Stimulated activated CD8-positive, alpha-beta memory T cell treated with anti-CD3 and anti-CD28 coated beads, Interleukin-7, amount 100 ng/mL, for 1 hour (primary cell): ENCODE data around the gene UGT2B17.
A peak's percentile ranks its signal among the peaks of the same experiment; 100 is the strongest.
"Not testable (repeated sequence)": the region's sequence is repeated elsewhere in the genome, so short reads cannot be mapped to it uniquely, and the experiment has no call there.

Experiments
- DNase-seq, 2 donors: peaks; one replicate each; pipeline ENCODE4 v3.0.0-alpha.2; 2020; ENCODE audit warnings: low read depth in 2 of 2

The UGT2B17 gene

DNA sequence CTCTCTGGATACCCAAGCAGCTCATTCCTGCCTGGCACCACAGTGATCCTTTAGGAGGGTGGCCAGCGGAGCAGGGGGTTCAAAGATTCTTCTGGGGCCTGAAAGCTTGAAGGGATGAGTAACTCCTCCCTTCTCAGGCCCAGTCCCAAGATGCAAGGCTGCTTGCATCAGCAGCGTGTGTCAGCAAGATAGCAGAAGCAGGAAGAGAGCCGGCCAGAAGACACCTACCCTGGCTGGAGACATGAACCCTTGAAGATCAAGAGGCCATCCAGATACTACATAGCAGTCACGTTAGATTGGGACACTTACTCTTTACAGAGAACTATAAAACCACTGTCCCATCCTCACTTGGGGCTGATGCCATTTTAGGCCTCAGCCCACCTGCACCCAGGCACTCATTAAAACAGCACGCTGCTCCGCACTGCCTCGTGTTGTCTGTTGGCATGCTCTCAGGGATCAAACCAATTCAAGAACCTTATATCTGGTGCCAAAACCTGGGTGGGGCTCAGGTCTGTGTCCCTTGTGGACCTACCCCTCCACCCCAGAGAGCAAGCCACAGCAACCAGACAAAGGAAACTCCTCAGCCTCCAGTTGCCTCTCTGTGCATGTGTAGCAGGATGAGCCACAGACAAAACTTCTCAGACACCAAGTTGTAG lies 6.5 kb downstream of the UGT2B17 start:
- no peak for DNase-seq

DNA sequence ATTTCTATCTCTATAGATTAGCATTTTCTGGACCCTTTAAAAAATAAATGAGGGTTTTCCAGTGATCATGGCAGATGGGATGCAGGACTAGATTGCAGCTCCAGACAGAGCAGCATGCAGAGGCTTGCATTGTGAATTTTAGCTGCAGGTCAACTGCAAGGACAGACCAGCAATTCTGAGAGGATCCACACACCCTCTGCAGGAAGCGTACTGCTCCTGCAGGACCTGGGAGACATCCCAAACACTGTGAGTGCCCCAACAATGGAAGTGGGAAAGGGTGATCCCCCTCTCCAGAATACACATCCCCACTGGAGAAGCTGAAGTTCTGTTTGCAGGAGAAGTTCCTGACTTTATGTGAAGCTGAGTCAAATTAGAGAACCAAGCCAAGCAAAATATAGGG lies 7.1 kb downstream of the UGT2B17 start:
- DNase-seq, result not testable (repeated sequence)

DNA sequence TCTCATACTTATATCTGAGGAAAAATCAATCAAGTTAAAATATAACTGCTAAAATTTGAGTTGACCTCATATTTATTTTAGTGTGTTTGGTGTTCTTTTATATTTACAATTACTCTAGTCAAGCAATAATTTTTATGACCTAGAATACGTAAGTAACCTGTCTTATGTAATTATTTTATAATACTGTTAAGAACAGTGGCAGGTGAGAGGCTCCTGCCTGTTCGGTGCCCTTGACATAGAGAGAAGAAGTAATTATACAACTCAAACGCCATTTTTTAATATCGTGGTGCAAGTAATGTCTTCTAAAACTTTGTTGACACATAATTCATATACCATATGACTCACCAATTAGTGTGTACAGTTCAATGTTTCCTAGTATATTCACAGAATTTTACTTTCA lies 7.6 kb downstream of the UGT2B17 start:
- not testable (repeated sequence) for DNase-seq

DNA sequence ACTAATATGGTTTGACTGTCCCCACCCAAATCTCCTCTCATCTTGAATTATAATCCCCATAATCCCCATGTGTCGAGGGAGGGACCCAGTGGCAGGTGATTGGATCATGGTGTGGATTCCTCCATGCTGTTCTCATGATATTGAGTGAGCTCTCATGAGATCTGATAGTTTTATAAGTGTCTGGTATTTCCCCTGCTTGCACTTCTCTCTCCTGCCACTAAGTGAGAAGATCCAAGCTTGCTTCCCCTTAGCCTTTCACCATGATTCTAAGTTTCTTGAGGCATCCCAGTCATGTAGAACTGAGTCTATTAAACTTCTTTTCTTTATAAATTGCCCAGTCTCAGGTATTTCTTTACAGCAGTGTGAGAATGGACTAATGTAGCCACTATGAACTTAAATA lies 9.8 kb downstream of the UGT2B17 start:
- DNase-seq, result not testable (repeated sequence)

DNA sequence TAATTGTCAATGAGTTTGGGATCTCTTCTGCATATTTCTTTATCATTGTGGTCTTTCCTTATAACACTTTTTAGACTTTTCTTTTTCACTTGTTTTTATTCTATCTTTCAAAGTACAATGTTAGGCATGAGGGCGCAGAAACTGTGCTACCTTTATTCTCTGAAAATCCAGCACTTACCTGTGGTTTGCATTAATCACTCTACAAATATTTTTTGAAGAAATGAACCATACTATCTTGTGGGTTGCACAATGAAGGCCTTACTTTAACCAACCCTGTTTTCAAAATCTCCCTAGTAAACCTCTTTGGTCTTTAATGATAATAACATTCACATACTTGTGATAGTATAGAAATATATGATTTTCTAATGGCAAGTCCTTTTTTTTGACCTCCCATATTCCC lies 11.0 kb downstream of the UGT2B17 start:
- DNase-seq, result not testable (repeated sequence)

DNA sequence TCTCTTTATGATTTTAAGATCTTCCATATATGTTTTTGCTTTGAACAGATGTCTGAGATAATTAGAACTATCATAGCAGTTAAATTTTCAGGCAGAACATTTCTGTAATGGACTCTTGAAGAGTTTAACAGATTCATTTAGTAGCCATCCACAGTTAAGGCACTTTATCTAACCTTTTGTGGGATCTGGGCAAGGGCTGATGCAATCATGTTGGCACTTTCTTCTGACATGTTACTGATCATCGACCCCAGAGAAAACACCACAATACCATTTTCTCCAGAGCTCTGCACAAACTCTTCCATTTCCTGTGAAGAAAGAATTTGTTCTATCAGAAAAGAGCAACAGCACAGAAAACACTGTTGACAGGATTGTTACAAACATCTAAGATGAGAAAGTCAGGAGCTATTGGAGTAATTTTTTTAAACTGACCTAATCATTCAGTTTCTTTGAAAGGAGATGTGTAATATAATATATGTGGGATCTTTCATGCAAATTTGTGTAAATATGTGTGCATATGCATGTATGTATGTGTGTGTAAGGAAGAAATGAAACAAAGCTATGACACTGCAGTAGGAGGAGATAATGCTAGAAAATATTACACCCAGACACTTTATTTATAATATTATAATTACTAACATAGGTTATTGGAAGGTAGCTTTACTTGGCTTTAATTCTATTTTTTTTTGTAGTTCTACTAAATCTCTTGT lies 15.6 kb downstream of the UGT2B17 start:
- DNase-seq, result not testable (repeated sequence)

DNA sequence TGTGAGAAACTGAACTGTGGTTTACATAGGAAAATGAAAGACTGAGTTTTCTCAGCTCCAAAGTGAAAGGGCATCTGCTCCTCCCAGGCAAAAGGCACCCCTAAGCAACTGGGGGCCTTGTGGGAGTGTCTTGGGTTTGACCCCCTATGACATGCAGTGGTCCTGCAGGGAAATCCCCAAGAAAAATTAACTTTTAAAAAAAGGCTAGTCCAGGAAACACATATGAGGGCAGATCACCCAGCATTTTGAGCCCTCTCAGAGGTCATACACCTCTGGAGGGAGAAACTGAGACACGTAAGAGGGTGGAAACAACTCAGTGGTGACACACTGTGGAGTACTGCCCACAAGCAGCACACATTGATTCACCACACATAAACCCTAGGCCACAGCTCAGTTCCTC lies 22.3 kb downstream of the UGT2B17 start:
- DNase-seq, result not testable (repeated sequence)

DNA sequence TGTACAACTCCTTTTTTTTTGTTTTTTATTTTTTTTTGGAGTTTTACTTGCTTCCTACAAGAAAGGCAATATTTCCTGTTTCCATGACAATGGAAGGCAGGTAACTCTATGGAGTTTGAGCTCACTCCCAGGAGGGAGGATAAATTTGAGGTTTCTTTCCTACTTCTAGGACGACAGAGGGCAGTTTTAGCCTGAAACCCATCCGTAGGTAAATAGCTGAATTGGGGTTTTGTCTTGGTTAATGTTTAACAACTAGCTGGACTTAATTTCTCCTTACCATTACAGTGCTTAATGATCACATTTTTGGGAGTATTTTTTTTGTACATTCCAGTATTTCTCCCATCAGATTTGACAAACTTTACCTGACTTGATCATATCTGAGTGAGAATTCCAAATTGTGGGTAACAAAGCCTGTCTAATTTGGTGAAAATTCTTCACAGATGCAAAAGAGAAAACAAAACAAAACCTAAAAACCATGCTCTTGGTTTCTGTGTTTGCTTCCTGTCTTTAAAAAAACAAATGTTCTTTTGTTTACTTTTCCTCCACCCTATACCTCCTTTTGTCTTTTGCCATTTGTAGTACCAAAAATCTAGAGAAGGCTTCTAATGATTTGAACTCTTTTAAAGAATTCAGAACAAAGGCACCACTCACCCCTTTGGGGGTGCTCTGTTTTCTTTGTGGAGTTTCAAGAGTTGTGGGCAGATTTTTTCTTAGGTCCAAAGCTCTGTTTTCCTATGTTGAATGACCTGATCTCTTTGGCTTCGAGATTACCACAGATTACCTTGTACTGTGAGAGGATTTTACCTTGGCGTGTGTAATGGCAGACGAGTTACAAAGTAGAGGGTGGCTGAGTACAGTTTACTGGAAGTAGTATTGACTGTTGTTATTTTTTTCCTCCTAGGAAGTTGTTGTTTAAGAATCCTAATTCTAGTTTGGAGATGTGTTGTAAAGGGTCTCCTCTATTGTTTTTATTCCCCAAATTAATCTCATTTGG lies 23.0 kb downstream of the UGT2B17 start:
- DNase-seq, result not testable (repeated sequence)

DNA sequence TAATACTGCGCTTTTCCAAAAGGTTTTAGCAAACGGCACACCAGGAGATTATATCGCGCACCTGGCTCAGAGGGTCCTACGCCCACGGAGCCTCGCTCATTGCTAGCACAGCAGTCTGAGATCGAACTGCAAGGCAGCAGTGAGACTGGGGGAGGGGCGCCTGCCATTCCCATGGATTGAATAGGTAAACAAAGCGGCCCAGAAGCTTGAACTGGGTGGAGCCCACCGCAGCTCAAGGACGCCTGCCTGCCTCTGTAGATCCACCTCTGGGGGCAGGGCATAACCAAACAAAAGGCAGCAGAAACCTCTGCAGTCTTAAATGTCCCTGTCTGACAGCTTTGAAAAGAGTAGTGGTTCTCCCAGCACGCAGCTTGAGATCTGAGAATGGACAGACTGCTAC lies 33.4 kb downstream of the UGT2B17 start:
- DNase-seq, result not testable (repeated sequence)

DNA sequence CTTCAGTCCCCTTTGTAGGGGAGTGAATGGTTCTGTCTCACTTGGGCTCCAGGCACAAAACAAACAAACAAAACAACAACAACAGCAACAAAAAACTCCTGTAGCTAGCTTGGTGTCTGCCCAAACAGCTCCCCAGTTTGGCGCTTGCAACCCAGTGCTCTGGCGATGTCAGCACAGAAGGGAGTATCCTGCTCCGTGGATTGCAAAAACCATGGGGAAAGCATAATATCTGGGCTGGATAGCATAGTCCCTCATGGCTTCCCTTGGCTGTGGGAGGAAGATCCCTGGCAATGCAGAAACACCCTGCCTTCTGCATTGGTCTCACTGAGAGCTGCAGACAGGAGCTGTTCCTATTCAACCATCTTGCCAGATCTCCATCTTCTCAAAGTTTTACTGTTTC lies 39.7 kb downstream of the UGT2B17 start:
- DNase-seq, result no peak

DNA sequence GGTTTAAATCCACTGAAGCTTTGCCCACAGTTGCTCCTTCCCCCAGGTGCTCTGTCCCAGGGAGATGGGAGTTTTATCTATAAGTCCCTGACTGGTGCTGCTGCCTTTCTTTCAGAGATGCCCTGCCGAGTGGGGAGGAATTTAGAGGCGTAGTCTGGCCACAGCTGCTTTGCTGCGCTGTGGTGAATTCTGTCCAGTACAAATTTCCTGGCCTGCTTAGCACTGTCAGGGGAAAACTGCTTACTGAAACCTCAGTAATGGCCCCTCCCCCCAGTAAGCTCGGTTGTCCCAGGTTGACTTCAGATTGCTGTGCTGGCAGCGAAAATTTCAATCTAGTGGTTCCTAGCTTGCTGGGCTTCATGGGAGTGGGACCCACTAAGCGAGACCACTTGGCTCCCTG lies 40.1 kb downstream of the UGT2B17 start:
- DNase-seq, result no peak

DNA sequence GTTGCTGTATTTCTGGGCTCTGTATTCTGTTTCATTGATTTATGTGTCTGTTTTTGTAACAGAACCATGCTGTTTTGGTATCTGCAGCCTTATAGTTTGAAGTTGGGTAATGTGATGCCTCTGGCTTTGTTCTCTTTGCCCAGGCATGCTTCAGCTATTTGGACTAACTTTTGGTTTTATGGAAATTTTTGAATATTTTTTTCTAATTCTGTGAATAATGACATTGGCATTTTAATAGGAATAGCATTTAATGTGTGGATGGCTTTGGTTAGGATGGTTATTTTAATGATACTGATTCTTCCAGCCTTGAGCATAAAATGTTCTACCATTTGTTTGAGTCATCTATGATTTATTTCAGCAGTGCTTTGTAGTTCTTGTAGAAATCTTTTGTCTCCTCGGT lies 53.9 kb downstream of the UGT2B17 start:
- DNase-seq, result not testable (repeated sequence)

DNA sequence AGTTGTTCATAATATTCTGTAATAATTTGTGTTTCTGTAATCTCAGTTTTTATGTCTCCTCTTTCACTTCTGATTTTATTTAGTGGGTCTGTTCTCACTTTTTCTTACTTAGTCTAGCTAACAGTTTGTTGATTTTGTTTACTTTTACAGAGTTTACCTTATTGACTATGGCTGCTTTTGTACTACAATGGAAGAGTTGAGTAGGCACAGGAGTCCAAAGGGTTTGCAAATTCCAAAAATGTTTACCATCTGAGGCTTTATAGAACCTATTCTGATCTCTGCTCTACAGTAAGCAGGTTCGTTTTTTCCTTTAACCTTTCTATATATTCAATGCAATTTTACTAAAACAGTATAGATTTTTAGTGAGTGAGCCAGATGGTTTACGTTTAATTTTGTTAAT lies 55.1 kb downstream of the UGT2B17 start:
- no peak for DNase-seq

DNA sequence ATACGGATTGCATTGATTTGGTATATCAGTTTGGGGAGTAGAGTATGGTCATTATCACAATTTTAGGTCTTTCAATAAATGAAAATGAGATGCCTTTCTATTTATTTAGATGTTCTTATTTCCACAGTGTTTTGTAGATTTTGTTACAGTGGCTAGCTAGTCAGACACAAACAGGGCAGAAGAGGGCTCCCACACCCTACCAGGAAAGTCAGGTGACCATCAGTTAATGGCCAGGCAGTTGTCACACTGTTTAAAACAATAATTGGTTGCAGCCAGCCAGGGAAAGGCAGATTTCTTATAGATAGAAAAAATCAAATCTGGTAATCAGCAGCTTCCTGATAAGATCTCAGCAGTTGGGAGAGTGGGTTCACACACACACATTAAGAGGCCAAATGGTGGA lies 57.2 kb downstream of the UGT2B17 start:
- no peak for DNase-seq

DNA sequence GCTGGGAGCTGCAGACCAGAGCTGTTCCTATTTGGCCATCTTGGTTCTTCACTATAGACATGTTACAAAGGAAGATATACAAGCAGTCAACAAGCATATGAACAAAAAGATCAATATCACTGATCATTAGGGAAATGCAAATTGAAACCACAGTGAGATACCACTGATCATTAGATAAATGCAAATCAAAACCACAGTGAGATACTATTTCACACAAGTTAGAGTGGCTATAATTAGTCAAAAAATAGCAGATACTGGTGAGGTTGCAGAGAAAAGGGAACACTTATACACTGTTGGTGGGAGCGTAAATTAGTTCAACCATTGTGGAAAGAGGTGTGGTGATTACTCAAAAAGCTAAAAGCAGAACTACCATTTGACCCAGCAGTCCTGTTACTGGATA lies 70.7 kb downstream of the UGT2B17 start:
- not testable (repeated sequence) for DNase-seq

DNA sequence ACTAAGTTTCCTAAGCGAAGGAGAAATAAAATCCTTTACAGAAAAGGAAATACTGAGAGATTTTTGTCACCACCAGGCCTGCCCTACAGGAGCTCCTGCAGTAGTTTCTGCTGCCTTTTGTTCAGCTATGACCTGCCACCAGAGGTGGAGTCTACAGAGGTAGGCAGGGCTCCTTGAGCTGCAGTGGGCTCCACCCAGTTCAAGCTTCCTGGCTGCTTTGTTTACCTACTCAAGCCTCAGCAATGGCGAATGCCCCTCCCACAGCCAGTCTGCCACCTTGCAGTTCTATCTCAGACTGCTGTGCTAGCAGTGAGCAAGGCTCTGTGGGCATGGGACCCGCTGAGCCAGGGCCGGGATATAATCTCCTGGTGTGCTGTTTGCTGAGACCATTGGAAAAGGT lies 71.3 kb downstream of the UGT2B17 start:
- not testable (repeated sequence) for DNase-seq

DNA sequence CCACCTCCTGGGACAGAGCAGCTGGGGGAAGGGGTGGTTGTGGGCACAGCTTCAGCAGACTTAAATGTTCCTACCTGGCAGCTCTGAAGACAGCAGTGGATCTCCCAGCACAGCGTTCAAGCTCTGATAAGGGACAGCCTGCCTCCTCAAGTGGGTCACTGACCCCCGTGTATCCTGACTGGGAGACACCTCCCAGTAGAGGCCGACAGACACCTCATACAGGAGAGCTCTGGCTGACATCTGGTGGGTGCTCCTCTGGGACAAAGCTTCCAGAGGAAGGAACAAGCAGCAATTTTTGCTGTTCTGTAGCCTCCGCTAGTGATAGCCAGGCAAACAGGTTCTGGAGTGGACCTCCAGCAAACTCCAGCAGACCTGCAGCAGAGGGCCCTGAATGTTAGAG lies 72.7 kb downstream of the UGT2B17 start:
- not testable (repeated sequence) for DNase-seq

DNA sequence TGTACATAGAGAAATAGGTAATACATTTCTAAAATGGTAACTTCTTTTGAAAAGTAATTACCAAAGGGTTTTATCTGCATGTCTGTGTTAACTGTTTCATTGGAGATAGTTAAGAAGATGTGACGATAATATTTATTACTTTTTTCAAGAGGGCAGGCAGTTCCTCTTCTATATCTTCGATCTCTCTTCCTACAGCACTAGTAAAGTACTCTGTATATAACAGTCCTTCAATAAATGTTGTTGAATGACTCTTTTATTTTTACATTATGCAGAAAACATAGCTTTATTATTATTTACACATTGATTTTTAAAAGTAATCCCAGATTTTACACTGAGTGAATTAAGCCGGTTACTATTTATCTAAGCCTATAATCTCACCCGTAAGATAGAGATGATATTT lies 77.1 kb downstream of the UGT2B17 start:
- no peak for DNase-seq

DNA sequence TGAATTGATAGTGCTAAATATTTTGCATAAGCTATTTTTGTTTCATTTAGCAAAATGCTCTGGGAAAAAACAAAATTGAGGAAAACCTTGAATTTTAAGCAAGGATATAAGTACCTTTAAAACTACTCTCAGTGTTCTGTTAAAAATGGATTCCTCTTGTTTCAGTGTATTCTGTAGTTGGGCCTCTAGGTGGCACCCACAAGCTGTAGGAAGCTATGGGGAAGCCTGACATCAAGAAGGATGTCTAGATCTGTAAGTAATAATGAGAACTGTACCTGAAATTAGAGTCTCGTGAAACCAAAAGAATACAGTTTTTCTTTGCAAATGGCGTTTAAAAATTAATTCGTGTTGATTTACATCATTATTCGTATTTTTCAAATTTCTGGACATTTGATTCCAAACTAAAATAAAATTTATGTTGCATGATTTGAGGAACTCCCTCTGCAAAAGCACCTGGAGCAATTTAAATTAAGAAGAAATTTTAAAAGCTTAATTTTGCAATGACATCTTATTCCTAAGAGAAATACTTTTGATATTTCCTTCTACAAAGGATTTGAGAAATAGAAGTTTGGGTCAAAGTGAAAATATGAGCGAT lies 77.6 kb downstream of the UGT2B17 start:
- DNase-seq, result peak in 1 of 2 donors; percentile 19

DNA sequence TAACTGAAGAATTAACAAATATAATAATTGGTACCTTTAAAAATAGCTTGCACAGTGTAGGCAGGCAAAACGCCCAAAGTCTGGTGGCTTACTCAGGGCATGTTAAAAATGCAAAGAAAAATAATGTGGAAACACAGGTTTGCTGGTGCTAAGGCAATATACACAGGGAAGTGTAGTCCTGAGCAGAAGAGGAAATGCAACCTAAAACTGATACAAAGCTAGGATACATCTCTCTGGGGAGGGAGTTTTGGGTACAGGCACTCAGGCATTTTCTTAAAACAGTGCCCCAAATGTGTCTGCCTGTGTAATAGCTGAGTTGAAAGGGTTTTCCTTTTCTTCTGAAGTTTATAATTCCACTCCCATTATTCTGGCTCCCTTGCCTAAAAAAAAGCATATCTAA lies 81.4 kb downstream of the UGT2B17 start:
- no peak for DNase-seq

DNA sequence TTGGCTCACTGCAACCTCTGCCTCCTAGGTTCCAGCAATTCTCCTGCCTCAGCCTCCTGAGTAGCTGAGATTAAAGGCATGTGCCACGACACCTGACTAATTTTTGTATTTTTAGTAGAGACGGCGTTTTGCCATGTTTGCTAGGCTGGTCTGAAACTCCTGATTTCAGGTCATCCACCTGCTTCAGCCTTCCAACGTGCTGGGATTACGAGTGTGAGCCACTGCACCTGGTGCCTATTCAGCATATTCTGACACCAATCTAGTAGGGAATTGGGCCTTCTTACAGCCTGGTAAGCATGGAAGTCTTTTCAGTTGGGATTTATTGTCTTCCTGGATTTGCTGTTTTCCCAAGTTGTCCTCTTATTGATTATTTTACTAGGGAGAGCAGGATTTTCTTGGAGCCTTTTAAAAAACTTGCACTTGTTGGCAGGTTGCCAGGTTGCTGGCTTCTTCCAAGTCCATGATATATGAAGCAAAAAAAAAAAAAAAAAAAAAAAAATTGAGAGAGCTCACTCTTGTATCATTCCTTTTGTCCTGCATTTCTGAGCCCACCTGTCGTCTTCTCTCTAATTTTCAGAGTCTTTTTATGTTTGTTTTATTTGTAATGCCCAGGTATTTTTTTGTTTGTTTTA lies 85.2 kb downstream of the UGT2B17 start:
- no peak for DNase-seq
